LoVo (cell line): ENCODE results near the gene ZNF462.
"Not testable (repeated sequence)": the region's sequence is repeated elsewhere in the genome, so short reads cannot be mapped to it uniquely, and the experiment has no call there.

Source experiments
- DNase-seq: peaks from one replicate; pipeline ENCODE4 v3.0.0-alpha.2; 2016; ENCODE audit warnings: low spot score

Gene ZNF462

DNA sequence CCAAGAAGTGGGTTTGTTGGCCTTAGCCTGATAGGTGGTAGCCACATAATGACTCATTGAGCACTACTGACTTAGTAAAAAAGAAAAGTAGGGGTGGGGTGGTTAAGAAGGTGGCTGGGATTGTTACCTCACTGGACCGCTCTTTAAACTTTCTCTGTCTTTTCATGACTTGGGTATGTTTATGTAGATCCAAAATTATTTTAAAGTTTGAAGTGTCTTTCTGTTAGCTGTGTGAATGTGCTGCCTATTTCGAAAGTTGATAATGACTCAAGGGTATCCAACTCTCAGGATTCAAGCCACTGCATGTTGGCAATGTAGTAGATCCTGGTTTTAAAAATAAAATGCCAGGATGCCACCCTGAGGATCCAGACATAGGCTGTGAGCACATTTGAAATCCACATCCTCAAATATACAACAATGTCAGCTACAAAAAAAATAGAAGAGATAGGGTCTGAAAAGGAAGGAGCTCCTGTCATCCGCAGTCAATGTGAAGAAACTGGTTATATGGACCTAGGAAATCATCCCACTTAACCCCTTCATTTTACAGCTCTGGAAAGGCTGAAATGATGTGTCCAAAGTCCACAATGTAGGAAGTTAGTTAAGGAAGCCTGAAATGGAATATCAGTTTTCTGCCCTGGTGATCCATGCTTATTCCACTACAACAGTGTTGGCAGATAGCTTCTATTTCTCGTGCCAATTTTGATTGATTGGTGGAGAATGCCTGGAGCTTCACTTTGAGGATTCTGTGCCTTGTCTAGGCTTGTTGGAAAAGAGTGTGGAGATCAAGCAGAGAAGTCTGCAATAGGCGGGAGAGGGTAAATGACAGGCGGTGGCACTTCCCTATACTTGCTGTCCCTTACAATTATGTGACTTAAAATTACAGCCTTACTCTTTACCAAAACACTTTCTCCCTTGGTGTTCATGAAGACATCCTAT, 23.4 kb downstream of the ZNF462 start:
- no peak for DNase-seq

DNA sequence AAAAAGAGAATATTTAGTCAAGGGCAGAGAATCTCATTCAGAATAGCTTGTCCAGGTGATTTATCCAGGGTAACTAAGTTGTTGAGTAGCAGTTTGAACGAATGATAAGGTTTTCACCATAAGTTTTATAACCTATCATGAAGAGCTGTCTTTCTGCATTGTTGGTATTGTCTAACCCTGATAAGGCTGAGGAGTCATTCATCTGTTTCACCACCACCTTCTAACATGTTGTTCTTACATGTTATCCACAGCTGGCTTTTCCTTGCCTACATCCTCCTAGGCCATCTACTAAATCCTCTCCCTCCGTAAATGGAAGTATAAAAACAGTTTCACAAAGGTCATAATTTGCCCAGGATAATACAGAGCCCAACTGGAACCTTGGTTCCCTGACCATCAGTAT, 24.1 kb downstream of the ZNF462 start:
- DNase-seq: no peak

- peak; percentile 42 for DNase-seq
Observed at GRCh38 chr9:106889061-106889590, 26.2 kb downstream of the ZNF462 start.

DNA sequence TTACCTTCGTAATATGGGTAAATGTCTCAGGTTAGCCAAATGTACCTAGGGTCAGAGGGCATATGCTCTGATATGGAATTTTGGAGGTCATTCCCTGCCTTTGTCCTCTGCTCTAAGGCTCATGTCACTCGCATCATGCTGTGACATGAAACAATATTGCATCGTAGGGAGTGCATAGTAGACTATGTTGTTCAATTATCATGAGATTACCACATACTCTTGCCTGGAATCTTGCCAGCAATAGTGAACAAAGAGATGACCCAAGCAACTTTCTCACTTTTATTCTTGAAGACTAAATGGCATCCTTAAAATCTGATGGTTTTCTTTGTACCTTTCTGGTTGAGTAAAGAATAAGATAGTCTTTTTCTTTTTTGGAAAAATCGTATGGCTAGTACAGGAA, 27.6 kb downstream of the ZNF462 start:
- no peak for DNase-seq

- no peak for DNase-seq
Observed at GRCh38 chr9:106891286-106891685, 28.3 kb downstream of the ZNF462 start.

DNA sequence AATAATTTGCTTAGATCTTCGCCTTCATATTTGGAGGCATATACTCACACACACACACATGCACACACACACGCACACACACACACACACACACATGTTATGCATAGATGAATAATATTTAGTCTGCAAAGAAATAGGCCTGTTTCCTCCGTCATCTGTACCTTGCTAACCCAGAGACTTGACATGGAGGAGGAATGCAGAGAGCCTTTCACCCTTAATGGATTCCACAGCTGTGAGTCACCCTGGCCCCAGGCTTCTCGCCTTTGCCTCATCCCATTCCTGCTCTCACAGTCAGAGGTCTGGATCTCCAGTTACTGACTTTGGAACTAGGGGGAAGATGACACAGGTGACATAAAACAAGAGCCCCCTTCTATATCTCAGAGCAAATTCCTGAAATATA, 29.7 kb downstream of the ZNF462 start:
- DNase-seq: peak; percentile 87

- peak; percentile 50 for DNase-seq
Observed at GRCh38 chr9:106893088-106893487, 30.1 kb downstream of the ZNF462 start.

GRCh38 chr9:106896695-106897094, 33.7 kb downstream of the ZNF462 start:
- no peak for DNase-seq

- no peak for DNase-seq
Observed at GRCh38 chr9:106897236-106897635, 34.3 kb downstream of the ZNF462 start.

DNA sequence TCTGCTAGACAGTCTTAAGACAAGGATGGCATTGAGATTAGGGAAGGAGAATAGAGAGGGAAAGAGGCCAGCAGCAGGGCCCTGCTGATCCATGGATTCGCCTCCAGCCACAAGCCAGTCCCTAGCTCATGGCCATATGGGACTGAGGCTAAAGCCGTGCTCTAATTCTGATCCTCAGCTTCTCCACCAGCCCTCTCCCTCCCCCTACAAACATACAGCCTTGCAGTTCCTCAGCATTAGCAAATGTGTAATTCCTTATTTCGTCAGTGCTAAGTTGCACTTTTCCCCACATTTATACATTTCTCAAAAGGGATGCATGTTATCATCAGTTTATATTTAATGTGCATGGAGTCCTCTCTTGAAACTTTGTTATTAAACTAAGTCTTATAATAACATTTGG, 34.8 kb downstream of the ZNF462 start:
- DNase-seq: no peak

- DNase-seq: not testable (repeated sequence)
Observed at GRCh38 chr9:106900523-106900922, 37.6 kb downstream of the ZNF462 start.

DNA sequence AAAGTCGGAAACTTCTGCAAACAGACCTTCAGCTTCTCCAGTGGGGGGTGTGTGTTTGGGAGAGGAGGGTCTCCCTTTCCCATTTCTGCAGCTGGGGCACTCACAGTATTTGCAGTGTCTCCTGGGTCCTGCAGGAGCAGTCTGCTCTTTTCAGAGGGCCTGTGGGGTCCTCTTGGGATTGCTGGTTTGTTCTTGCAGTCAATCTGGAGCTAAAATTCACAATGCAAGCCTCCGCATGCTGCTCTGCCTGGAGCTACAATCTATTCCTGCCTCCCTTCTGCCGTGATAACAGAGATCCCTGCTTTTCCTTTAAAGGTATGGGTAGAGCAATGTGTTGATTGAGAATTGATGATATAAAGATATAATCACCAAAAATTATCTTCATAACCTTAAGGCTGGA, 43.2 kb downstream of the ZNF462 start:
- no peak for DNase-seq

GRCh38 chr9:106911951-106912350, 49.0 kb downstream of the ZNF462 start:
- DNase-seq: no peak

DNA sequence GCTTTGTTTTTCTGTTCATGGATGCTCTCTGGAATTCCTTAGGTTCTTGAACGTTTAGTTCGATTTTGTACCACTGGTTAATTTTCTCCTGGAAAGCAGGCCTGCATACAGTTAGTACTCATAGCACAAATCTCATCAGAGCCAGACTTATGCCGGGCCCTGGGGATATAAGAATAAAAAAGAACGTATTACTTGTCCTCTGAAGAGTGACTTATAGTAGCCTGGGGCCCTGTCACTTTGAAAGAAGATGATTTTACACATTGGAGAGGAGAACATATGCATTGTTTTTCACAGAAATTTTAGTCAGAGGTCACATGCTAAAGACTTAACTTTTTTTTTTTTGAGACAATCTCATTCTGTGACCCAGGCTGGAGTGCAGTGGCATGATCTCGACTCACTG, 50.3 kb downstream of the ZNF462 start:
- no peak for DNase-seq

DNA sequence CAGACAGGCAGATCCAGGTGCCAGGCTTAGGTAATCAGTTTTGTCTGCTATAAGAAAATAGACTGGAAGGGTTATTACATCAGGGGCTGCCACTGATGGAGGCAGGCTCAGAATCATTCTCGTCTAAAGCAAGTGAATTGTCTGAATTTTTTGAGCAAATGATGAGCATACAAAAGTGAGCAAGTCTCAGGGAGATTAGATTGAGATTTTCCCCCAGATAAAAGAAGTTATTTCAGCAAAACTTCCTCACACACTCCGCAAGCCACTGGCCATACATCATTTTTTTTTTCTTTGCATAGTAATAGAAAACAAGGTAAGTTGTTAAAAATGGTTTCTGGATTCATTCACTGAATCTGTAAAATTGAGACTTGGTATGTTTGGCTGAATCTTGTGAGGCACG, 52.9 kb downstream of the ZNF462 start:
- DNase-seq: no peak

- peak; percentile 84 for DNase-seq
Observed at GRCh38 chr9:106916466-106917235, 53.7 kb downstream of the ZNF462 start.

GRCh38 chr9:106918825-106919509, 56.0 kb downstream of the ZNF462 start:
- DNase-seq: no peak

DNA sequence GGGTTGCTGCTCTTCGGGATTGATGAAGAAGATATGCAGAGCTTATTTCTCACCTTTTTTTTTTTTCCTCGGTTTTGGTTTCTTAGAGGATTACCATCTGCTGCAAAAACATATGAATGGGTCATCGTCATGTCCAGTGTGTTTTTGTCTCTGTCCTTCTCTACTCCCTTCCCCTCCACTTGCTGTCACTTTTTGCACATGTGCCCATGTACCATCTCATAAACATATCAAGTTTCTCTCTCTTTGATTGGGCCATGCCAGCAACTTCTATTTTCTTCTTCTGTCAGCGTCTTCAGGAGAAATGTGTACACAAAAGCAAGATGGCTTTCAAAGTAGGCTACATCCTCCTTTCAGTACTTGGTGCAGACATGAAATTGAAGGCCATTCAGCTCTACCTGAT, 57.1 kb downstream of the ZNF462 start:
- no peak for DNase-seq

- peak; percentile 75 for DNase-seq
Observed at GRCh38 chr9:106920701-106921283, 57.8 kb downstream of the ZNF462 start.

- peak; percentile 64 for DNase-seq
Observed at GRCh38 chr9:106921341-106921899, 58.5 kb downstream of the ZNF462 start.

GRCh38 chr9:106922026-106922425, 59.1 kb downstream of the ZNF462 start:
- no peak for DNase-seq

GRCh38 chr9:106925392-106925791, 62.4 kb downstream of the ZNF462 start:
- DNase-seq: no peak
